Activated CD8-positive, alpha-beta memory T cell treated with anti-CD3 and anti-CD28 coated beads, Interleukin-2, amount 50 U/mL, for 4 hours (primary cell): ENCODE measurements around the gene RNU4-1.
"Not testable (repeated sequence)": the region's sequence is repeated elsewhere in the genome, so short reads cannot be mapped to it uniquely, and the experiment has no call there.

ENCODE experiments used
- DNase-seq: peaks from one replicate; pipeline ENCODE4 v3.0.0-alpha.2; 2020

Gene RNU4-1

GRCh38 chr12:120257041-120257821 lies 35.8 kb downstream of the RNU4-1 start:
- no peak for DNase-seq

- DNase-seq = no peak
Observed at GRCh38 chr12:120254809-120255208, 38.2 kb downstream of the RNU4-1 start.

GRCh38 chr12:120253313-120253712 lies 39.7 kb downstream of the RNU4-1 start:
- peak; percentile 41 for DNase-seq

- DNase-seq = peak; percentile 68
Observed at GRCh38 chr12:120252071-120252906, 40.7 kb downstream of the RNU4-1 start.

- DNase-seq = not testable (repeated sequence)
Observed at GRCh38 chr12:120251364-120252070, 41.5 kb downstream of the RNU4-1 start.

- no peak for DNase-seq
Observed at GRCh38 chr12:120249875-120250795, 42.9 kb downstream of the RNU4-1 start.

- DNase-seq = no peak
Observed at GRCh38 chr12:120249266-120249874, 43.7 kb downstream of the RNU4-1 start.

- no peak for DNase-seq
Observed at GRCh38 chr12:120247621-120248030, 45.4 kb downstream of the RNU4-1 start.

- DNase-seq = no peak
Observed at GRCh38 chr12:120247183-120247582, 45.9 kb downstream of the RNU4-1 start.

GRCh38 chr12:120246705-120247104 lies 46.3 kb downstream of the RNU4-1 start:
- not testable (repeated sequence) for DNase-seq
